Stimulated activated CD4-positive, alpha-beta T cell treated with anti-CD3 and anti-CD28 coated beads, Interleukin-4, amount 100 ng/mL, for 4 hours (primary cell): ENCODE measurements around the gene RPUSD2.
"Not testable (repeated sequence)": the region's sequence is repeated elsewhere in the genome, so short reads cannot be mapped to it uniquely, and the experiment has no call there.

ENCODE experiments used
- DNase-seq, 2 experiments: peaks; one replicate each; pipeline ENCODE4 v3.0.0-alpha.2; 2020

The RPUSD2 gene

GRCh38 chr15:40565333-40566238, 3.5 kb upstream of the RPUSD2 start:
- DNase-seq: no peak

DNA sequence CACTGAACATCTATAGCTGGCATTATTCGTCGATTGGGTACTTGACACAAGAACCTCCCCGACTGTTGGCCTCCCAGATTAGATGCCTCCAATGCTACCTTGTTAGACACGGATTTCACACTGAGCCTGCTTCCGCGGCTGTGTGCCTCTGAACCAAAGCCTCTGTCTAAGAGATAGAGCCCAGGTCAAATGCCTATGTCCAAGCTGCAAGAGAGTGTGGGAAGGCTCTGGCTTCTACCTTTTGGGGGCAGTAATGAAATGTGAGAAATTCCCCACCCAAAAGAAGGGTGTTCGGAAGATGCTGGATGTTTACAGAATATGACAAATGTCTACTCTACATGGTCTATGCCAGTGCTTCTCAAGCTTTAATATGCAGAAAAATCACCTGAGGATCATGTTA, 2.0 kb upstream of the RPUSD2 start:
- no peak for DNase-seq

- no peak for DNase-seq
Measured at GRCh38 chr15:40575113-40575512, 6.0 kb downstream of the RPUSD2 start.

DNA sequence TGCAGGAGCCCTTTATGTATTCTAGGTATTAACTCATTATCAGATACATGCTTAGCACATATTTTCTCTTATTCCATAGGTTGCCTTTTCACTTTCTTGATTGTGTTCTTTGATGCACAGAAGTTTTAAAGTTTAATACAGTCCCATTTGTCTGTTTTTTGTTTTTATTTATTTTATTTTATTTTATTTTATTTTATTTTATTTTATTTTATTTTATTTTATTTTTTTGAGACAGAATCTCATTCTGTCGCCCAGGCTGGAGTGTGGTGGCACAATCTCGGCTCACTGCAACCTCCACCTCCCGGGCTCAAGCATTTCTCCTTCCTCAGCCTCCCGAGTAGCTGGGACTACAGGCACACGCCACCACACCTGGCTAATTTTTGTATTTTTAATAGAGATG, 7.8 kb downstream of the RPUSD2 start:
- not testable (repeated sequence) for DNase-seq

- no peak for DNase-seq
Measured at GRCh38 chr15:40578892-40579291, 9.8 kb downstream of the RPUSD2 start.

GRCh38 chr15:40581796-40582195, 12.7 kb downstream of the RPUSD2 start:
- DNase-seq: not testable (repeated sequence)

DNA sequence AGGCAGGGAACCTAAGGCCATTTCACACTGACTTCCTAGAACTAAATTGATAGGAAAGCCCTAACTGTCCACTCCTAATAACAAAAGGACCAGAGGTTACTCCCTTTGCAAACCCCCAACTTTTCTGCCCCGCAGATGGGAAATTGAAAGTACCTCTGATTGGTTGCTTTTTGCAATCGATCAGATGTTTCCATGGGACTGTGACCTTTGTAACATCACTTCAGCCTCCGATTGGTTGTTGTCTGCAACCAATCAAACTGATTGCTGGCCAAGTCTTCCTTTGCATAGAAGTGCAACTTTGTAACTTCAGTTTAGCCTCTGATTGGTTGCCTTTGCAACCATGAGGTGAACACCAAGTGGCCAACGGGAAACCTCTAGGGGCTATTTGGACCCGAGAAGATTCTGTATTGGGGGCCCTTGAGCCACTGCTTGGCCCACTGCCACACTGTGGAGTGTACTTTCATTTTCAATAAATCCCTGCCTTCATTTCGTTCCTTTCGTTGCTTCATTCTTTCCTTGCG, 13.7 kb downstream of the RPUSD2 start:
- no peak for DNase-seq

DNA sequence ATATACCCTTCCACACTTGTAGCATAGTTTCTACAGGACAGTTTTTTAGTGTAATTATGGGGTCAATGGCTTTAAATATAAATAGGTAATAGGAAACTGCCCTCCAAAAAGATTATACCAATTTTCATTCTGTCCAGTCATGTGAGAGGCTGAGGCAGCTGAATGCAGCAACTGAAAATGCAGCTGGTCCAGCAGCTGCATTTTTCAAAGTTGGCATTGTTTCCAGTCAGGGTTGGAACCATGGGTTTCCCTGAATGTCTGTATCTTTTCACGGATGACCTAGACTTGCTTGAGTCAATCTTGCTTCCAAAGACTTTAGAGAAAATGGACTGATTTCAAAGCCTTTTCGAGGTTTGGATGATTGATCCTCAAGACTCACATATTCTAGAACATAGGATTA, 15.1 kb downstream of the RPUSD2 start:
- DNase-seq: no peak

DNA sequence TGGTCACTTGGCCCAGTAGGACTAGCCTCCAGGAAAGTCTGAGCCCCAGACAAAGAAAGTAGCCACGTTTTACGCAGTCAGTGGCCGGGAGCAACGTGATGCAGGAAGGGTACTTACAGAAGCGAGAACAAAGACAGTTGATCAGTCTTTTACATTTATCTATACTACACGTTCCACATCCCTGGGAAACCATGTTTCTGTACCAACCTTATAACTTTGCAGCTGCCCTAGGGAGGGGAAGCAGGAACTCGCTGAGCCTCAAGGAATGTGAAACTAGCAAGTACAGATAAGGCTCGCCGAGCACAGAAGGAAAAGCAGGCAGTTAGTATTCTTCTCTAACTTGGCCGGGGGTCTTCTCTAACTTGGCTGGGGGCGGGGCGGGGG, 21.6 kb downstream of the RPUSD2 start:
- no peak for DNase-seq

DNA sequence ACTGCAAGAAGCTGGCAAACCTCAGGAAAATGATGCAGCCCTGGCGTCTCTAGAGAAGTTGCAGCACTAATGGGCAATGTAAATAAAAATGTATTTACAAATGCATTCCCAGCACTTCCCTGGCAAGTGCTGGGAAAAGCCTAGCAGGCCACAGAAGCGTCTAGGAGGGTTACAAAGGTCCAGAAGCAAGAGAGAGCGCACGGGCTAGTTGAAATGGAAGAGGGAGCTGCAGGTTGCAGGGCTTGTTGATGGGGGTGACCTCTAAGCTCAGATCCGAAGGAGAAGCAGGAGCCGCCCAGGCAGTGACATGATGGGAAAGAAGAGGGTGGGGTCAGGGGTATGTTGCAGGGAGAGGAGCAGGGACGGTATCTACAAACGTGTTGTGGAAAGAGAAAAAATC, 22.3 kb downstream of the RPUSD2 start:
- no peak for DNase-seq

- no peak for DNase-seq
Measured at GRCh38 chr15:40593165-40593564, 24.1 kb downstream of the RPUSD2 start.

GRCh38 chr15:40593588-40594428, 24.7 kb downstream of the RPUSD2 start, which contains the start of gene KNL1:
KNL1 (plus strand) TSS chr15:40594249; CDS start chr15:40602932, 8,683 bp downstream.
- DNase-seq: peak; percentile 80 to 83

DNA sequence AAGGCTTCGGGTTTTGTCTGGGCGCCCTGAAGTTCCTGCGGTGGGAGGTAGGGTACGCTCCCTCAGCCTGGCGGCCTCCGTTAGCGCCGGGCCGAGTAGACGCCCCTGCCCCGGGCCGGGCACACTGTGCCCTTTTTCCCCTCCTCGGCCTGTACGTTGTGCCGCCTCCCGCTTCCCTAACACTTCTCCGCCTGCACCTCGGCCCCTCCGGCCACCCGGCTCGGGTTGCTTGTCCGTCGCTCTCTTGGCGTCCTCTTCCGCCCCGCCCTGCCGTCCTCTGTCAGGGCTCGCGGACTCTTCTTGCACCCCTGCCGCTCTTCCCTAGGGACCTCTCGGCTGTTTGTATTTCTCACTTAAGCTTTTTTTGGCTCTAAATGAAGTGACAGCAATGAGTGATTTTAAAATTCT, 25.3 kb downstream of the RPUSD2 start:
- no peak for DNase-seq

DNA sequence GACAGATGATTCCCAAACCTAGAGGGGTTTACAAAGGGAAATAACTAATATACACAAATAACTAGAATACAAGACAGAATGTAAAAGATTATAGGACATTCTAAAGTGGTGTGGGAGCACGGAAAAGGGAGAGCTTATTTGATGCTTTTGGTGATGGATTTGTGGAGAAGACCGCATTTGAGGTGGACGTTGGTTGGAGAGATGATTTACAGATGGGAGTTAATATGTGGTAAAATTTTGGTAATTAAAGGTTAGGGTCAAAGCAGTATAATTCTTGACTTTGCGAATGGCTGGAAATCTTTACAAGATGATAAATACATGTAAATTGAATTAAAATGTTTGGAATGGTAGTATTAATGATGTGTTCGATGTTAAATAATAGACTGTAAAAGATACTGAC, 26.1 kb downstream of the RPUSD2 start:
- DNase-seq: no peak

- no peak for DNase-seq
Measured at GRCh38 chr15:40595773-40596172, 26.7 kb downstream of the RPUSD2 start.

- no peak for DNase-seq
Measured at GRCh38 chr15:40597024-40597423, 27.9 kb downstream of the RPUSD2 start.

DNA sequence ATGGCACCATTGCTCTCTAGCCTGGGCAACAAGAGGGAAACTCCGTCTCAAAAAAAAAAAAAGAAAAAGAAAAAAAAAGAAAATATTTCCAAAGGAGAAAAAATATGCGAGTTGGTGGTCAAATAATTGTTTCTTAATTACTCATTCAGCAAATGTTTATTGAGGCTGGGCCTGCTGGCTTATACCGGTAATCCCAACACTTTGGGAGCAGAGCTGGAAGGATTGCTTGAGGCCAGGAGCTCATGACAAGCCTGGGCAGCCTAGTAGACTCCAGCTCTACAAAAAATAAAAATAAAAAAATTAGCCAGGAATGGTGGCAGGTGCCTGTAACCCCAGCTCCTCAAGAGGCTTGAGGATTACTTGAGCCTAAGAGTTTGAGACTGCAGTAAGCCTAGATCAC, 29.0 kb downstream of the RPUSD2 start:
- DNase-seq: no peak

DNA sequence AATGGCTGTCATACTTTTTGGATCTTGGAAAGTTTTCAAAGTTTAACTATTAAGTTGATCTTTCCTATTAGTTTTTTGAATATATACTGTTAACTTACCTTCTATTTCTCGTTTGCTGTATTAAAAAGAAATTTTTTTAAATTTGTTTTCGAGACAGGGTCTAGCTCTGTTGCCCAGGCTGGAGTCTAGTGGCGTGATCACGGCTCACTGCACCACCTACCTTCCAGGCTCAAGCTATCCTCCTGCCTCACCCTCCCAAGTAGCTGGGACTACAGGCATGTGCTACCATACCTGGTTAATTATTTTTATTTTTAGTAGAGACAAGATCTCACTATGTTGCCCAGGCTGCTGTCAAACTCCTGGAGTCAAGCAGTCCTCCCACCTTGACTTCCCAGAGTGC, 29.6 kb downstream of the RPUSD2 start:
- no peak for DNase-seq

DNA sequence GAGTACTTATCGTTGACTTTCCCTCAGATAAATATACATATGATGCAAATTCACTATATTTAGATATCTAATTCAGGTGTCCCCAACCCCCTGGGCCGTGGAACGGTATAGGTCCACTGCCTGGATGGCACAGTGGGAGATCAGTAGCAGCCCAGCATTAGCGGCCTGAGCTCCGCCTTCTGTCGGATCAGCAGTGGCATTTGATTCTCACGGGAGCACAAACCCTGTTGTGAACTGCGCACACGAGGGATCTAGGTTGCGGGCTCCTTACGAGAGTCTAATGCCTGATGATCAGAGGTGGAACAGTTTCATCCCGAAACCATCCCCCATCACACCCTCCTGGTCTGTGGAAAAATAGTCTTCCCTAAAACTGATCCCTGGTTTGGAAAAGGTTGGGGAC, 31.9 kb downstream of the RPUSD2 start:
- no peak for DNase-seq

DNA sequence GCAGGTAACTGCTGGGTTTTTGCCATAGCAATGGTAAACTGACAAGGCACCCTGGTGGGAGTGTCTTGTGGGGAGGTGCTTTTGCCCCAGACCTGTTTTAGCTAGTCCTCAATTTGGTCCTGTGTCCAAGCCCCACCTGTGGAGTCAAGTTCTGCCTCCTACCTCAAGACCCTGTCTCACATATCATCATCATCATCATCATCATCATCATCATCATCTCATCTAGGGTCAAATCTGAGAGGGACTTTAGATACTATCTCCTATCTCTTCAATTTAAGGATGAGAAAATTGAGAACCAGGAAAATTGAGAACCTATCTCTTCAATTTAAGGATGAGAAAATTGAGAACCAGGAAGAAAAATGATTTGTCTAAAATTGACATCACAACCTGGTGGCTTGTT, 34.8 kb downstream of the RPUSD2 start:
- DNase-seq: no peak

GRCh38 chr15:40613080-40613479, 44.0 kb downstream of the RPUSD2 start:
- DNase-seq: no peak

DNA sequence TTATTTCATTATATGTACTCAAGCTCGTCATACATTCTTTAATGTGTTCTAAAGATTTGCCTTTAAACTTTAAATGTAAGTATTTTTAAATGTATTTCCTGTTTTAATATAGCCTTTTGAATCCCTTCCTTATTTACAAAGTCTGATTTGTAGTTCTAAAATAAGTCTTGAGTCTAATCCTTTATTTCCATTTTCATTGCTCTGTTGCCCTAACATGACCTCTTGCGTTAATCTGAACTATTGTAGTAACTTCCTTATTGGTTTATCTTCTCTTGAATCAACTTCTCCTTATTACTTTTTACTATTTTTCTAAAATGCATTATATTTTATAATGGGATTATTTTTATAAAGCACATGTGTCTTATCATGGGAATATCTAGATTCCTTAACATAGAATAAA, 48.9 kb downstream of the RPUSD2 start:
- DNase-seq: no peak

DNA sequence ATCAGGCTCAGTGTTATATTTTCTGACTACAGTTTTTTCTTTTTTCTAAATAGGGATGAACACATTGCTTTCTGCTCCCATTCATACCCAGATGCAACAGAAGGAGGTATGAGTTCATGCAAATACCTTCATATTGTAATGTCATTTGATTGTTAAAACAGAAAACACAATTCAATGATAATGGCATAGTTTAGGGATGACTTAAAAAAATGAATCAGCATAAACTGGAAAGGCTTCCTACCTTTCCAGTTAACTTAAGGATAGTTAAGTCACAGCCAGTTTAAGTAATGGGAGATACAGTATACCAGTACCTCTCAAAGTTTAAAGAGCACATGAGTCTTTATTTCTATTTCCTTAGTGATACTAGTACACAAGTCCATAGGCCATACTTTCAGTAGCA, 49.8 kb downstream of the RPUSD2 start:
- DNase-seq: no peak

- no peak for DNase-seq
Measured at GRCh38 chr15:40623361-40623760, 54.3 kb downstream of the RPUSD2 start.
